Thoracic aorta (tissue), 2 donors: Measurements from ENCODE around the gene CAMK2N2. TPM values are rescaled to one million over a fixed set of nuclear protein-coding genes. Genes with fewer than 3 reads are reported as not detected.

Source experiments
- ATAC-seq: fragments of 150-250 bp; one replicate; pipeline ENCODE4 v1.8.0; 2017; ENCODE audit warnings: low read depth; ENCODE audit not compliant: insufficient number of reproducible peaks, low FRiP score
- DNase-seq: peaks from one replicate; pipeline ENCODE4 v3.0.0-alpha.2; 2020; ENCODE audit warnings: low spot score
- H3K27ac ChIP-seq, 2 donors: fragments of 200-600 bp; sonication (generic); 1 replicate in 1 of 2; 2 replicates in 1 of 2; pipeline ENCODE4 v1.5.1; 2016; ENCODE audit warnings: mild to moderate bottlenecking in 2 of 2, moderate library complexity in 2 of 2
- H3K27me3 ChIP-seq: fragments of 200-600 bp; sonication (generic); replicated peaks from 2 replicates; pipeline ENCODE4 v1.6.0; 2016; ENCODE audit warnings: mild to moderate bottlenecking; ENCODE audit not compliant: insufficient read depth
- H3K36me3 ChIP-seq: fragments of 200-600 bp; sonication (generic); one replicate; pipeline ENCODE4 v1.5.1; 2016
- H3K4me1 ChIP-seq, 2 donors: fragments of 200-600 bp; sonication (generic); 1 replicate in 1 of 2; 2 replicates in 1 of 2; pipeline versions ENCODE4 v1.5.1 to v1.6.0; 2016; ENCODE audit warnings: low read depth in 2 of 2, mild to moderate bottlenecking in 1 of 2; ENCODE audit not compliant: control insufficient read depth in 1 of 2
- H3K4me3 ChIP-seq: fragments of 200-600 bp; sonication (generic); 2 replicates; pipeline ENCODE4 v1.5.1; 2016; ENCODE audit warnings: mild to moderate bottlenecking
- H3K9me3 ChIP-seq: fragments of 200-600 bp; sonication (generic); 2 replicates; pipeline ENCODE4 v1.5.1; 2016
- CTCF ChIP-seq: fragments of 200-600 bp; sonication (generic); IDR thresholded peaks from one replicate; pipeline ENCODE4 v1.5.1; 2019; ENCODE audit warnings: antibody characterized with exemption
- total RNA-seq, 2 donors: library from RNA; depleted of rRNA; stranded (reverse); fragments of >200 nt; gene quantifications; one replicate each; pipeline versions ENCODE4 v1.1.0 to v1.2.3, GENCODE V29; 2016

The CAMK2N2 gene
- total RNA-seq, 2 donors from 2014 or later = not detected

- ATAC-seq (peak; percentile 11), DNase-seq (no peak)
- no peak overlapping the region for H3K27ac ChIP-seq
- no peaks in the 10 kb centered on the region for H3K36me3 ChIP-seq
- H3K4me3 ChIP-seq = no peak overlapping the region
- peaks cover 5 to 6% of the 10 kb centered on the region in 2 donors for H3K4me1 ChIP-seq
- H3K9me3 ChIP-seq = no peaks in the 10 kb centered on the region
- TF ChIP-seq CTCF = no peak
- H3K27me3 ChIP-seq = peaks cover 5% of the 10 kb centered on the region
These were observed 5.9 kb downstream of the CAMK2N2 start for GRCh38 chr3:184255291-184256039.

DNA sequence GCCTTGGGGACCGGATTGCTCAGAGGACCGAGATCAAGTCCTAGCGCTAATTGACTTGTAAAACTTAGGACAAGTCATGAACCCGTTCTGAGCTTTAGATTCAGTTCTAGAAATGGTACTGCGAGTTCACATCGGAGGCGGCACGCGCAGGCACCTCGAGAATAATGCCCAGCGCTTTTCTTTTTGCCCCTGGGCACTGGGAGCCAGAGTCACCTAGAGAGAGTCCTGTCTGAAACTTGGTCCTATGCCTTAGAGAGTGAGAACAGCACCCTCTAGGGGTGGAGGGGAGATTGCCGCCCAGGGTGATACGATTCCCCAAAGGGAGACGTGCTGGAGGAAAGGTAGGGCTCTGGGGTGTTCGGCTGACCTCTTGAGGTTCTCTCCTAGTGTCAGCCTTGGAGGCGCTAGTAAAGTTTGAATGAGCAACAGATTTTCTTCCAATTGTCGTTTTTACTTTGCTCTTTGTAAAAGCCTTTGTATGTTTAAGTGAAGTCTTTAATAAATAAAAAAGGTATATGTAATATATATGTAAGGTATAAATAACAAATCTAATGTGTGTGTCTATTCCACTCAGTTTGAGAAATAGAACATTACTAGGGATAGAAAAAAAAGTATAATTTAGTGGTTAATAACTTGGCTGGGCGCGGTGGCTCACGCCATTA is 11.1 kb downstream of the CAMK2N2 start:
- Histone ChIP-seq H3K4me3 (peak overlapping the region; percentile 82), H3K27me3 (no peaks in the 10 kb centered on the region), H3K36me3 (peaks cover 4% of the 10 kb centered on the region), H3K27ac (peak overlapping the region; percentile 18 to 28), H3K9me3 (no peaks in the 10 kb centered on the region), H3K4me1 (peaks cover 3 to 11% of the 10 kb centered on the region in 2 donors)
- ATAC-seq (peak; percentile 80), DNase-seq (peak; percentile 65)
- TF ChIP-seq CTCF = peak; percentile 89

- H3K9me3 ChIP-seq = no peaks in the 10 kb centered on the region
- peak; percentile 83 for DNase-seq
- peaks cover 9% of the 10 kb centered on the region for H3K36me3 ChIP-seq
- no peaks in the 10 kb centered on the region for H3K27me3 ChIP-seq
- H3K4me1 ChIP-seq = peaks cover 3 to 11% of the 10 kb centered on the region in 2 donors
- ATAC-seq = peak; percentile 93
- H3K4me3 ChIP-seq = peak within 1 kb of the TSS; percentile 82
- TF ChIP-seq CTCF = peak; percentile 58
- peak within 1 kb of the TSS; percentile 75 to 83 for H3K27ac ChIP-seq
These were observed 11.8 kb downstream of the CAMK2N2 start, which contains the start of gene EEF1AKMT4 for GRCh38 chr3:184249412-184250166. TSS of gene EEF1AKMT4 (plus strand) at chr3:184249672. CDS start at chr3:184249695, 23 bp downstream.

GRCh38 chr3:184248454-184249411 is 12.6 kb downstream of the CAMK2N2 start, which contains the start of gene ALG3:
TSS of gene ALG3 (minus strand) at chr3:184248962. CDS start at chr3:184248940, 22 bp downstream.
- H3K4me3 ChIP-seq = peak within 1 kb of the TSS; percentile 82
- no peak for TF ChIP-seq CTCF
- peak; percentile 30 for DNase-seq

More at GRCh38 chr3:184248454-184249411, 12.6 kb downstream of the CAMK2N2 start, which contains the start of gene ALG3:
- ATAC-seq = peak; percentile 66
- Histone ChIP-seq H3K4me1 (peaks cover 3 to 11% of the 10 kb centered on the region in 2 donors), H3K27ac (peak within 1 kb of the TSS; percentile 75 to 83), H3K27me3 (no peaks in the 10 kb centered on the region), H3K36me3 (peaks cover 17% of the 10 kb centered on the region), H3K9me3 (no peaks in the 10 kb centered on the region)
